Astrocyte of the spinal cord (primary cell): ENCODE data around the gene UNCX.

Experiments used
- DNase-seq: peaks from one replicate; pipeline ENCODE4 v3.0.0; 2011; ENCODE audit warnings: low read depth, low spot score
- H3K4me3 ChIP-seq: 2 replicates; pipeline ENCODE4 v1.5.1; 2011; ENCODE audit warnings: low read depth, mild to moderate bottlenecking, low read length, moderate library complexity
- CTCF ChIP-seq: IDR thresholded peaks from 2 replicates; pipeline ENCODE4 v1.5.1; 2012; ENCODE audit warnings: low read depth, mild to moderate bottlenecking, low read length, inconsistent platforms
- in situ Hi-C: cut with HindIII; loops from 2 replicates; pipeline ENCODE4 v1.10.0; 2017; ENCODE audit warnings: low sequenced_read_pairs

UNCX gene

GRCh38 chr7:1229202-1229947 is 3.3 kb upstream of the UNCX start:
- TF ChIP-seq CTCF = no peak
- in situ Hi-C loops = no loop called here

GRCh38 chr7:1229956-1230355 is 2.7 kb upstream of the UNCX start:
- TF ChIP-seq CTCF = no peak
- in situ Hi-C loops = no loop called here
- no peak overlapping the region for H3K4me3 ChIP-seq
- no peak for DNase-seq

More at GRCh38 chr7:1229202-1229947, 3.3 kb upstream of the UNCX start:
- no peak overlapping the region for H3K4me3 ChIP-seq
- no peak for DNase-seq

GRCh38 chr7:1230411-1231213 is 2.1 kb upstream of the UNCX start:
- no peak overlapping the region for H3K4me3 ChIP-seq
- no peak for TF ChIP-seq CTCF
- no peak for DNase-seq
- in situ Hi-C loops = no loop called here

- in situ Hi-C loops = no loop called here
- H3K4me3 ChIP-seq = no peak overlapping the region
- no peak for DNase-seq
- no peak for TF ChIP-seq CTCF
Observed at GRCh38 chr7:1231214-1232102, 1.2 kb upstream of the UNCX start.

GRCh38 chr7:1232103-1232466 is 587 bp upstream of the UNCX start:
- no peak overlapping the region for H3K4me3 ChIP-seq
- no peak for DNase-seq
- TF ChIP-seq CTCF = no peak
- in situ Hi-C loops = no loop called here

- H3K4me3 ChIP-seq = no peak overlapping the region
- in situ Hi-C loops = no loop called here
- DNase-seq = no peak
- no peak for TF ChIP-seq CTCF
Observed at GRCh38 chr7:1233333-1234048, 819 bp downstream of the UNCX start.
